ENCODE results near the gene MTUS2. TPM values are rescaled to one million over a fixed set of nuclear protein-coding genes. Genes with fewer than 3 reads are reported as not detected.

The MTUS2 gene
- total and polyA plus RNA-seq, 2 experiments from 2014 or later: 0.27 to 0.38 TPM

GRCh38 chr13:29454931-29455481 lies 634.9 kb downstream of the MTUS2 start:
- Histone ChIP-seq H3K9me2 (ENCODE audit: insufficient read depth) (0 out of 2 replicates have a peak, but pooled peaks cover under 1% of the 10 kb centered on the region), H2AFZ (peak overlapping the region; percentile 96; the same call in 1 of the 2 replicates), H3K4me3 (no peak overlapping the region), H3K27me3 (ENCODE audit: insufficient read depth) (no peaks in the 10 kb centered on the region), H3K4me1 (ENCODE audit: insufficient read depth) (no peaks in the 10 kb centered on the region), H3K79me2 (replicated peaks; ENCODE audit: insufficient read depth) (no peaks in the 10 kb centered on the region), H3K4me2 (no peak overlapping the region), H3K36me3 (ENCODE audit: insufficient read depth) (no peaks in the 10 kb centered on the region), H3K27ac (ENCODE audit: low read depth) (no peak overlapping the region), H3F3A (replicated peaks; ENCODE audit: low read depth) (no peaks in the 10 kb centered on the region), H4K20me1 (replicated peaks; ENCODE audit: insufficient read depth) (no peaks in the 10 kb centered on the region)
- Mint-ChIP-seq H3K4me3 (no peak overlapping the region), H3K36me3 (ENCODE audit: low read depth) (no peaks in the 10 kb centered on the region; the same call in 1 of the 3 replicates), H3K4me1 (peaks cover 8% of the 10 kb centered on the region; the same call in 2 of the 3 replicates), H3K9me3 (peaks cover 3% of the 10 kb centered on the region; the same call in 1 of the 3 replicates), H3K27ac (no peak overlapping the region), H3K27me3 (ENCODE audit: insufficient read depth, low read depth, poor library complexity) (no peaks in the 10 kb centered on the region)
- TF ChIP-seq REST (IDR thresholded peaks at IDR 0.05; ENCODE audit: unreplicated experiment) (no peak), CTCF (conservative IDR thresholded peaks at IDR 0.05; ENCODE audit: low read depth in 2 of 2) (peak; percentile 61 to 64)
- ATAC-seq (peak; percentile 91), DNase-seq (ENCODE audit: low spot score) (peak; percentile 63)

GRCh38 chr13:29456419-29456818 lies 636.3 kb downstream of the MTUS2 start:
- no peaks in the 10 kb centered on the region for H3K27me3 ChIP-seq (ENCODE audit: insufficient read depth)
- H3K36me3 Mint-ChIP-seq (ENCODE audit: low read depth): no peaks in the 10 kb centered on the region; the same call in 1 of the 3 replicates
- no peaks in the 10 kb centered on the region for H3K27me3 Mint-ChIP-seq (ENCODE audit: insufficient read depth, low read depth, poor library complexity)
- no peak overlapping the region for H2AFZ ChIP-seq
- H3K4me3 ChIP-seq: no peak overlapping the region
- H3K9me3 Mint-ChIP-seq: peaks cover 3% of the 10 kb centered on the region; the same call in 2 of the 3 replicates
- peaks cover 8% of the 10 kb centered on the region; the same call in 2 of the 3 replicates for H3K4me1 Mint-ChIP-seq
- H3K79me2 ChIP-seq (replicated peaks; ENCODE audit: insufficient read depth): no peaks in the 10 kb centered on the region
- no peak overlapping the region for H3K4me2 ChIP-seq
- H3K36me3 ChIP-seq (ENCODE audit: insufficient read depth): no peaks in the 10 kb centered on the region
- H3K9me2 ChIP-seq (ENCODE audit: insufficient read depth): 0 out of 2 replicates have a peak, but pooled peaks cover 2% of the 10 kb centered on the region
- H4K20me1 ChIP-seq (replicated peaks; ENCODE audit: insufficient read depth): no peaks in the 10 kb centered on the region
- TF ChIP-seq CREB1 (CRISPR knock-in tag; IDR thresholded peaks at IDR 0.05; ENCODE audit: low read depth) (no peak), JUNB (IDR thresholded peaks at IDR 0.05; ENCODE audit: unreplicated experiment) (no peak), CTCF (conservative IDR thresholded peaks at IDR 0.05; ENCODE audit: low read depth in 2 of 2) (no peak), ZNF331 (CRISPR knock-in tag; IDR thresholded peaks at IDR 0.05; ENCODE audit: low read depth) (no peak), ZNF114 (CRISPR knock-in tag; IDR thresholded peaks at IDR 0.05) (no peak), REST (IDR thresholded peaks at IDR 0.05; ENCODE audit: unreplicated experiment) (no peak)
- DNase-seq (ENCODE audit: low spot score) (no peak), ATAC-seq (no peak)
- H3K4me3 Mint-ChIP-seq: no peak overlapping the region
- no peaks in the 10 kb centered on the region for H3K4me1 ChIP-seq (ENCODE audit: insufficient read depth)
- H3K27ac ChIP-seq (ENCODE audit: low read depth): no peak overlapping the region
- H3F3A ChIP-seq (replicated peaks; ENCODE audit: low read depth): no peaks in the 10 kb centered on the region
- H3K27ac Mint-ChIP-seq: no peak overlapping the region
